K562 (cell line): ENCODE measurements around the gene TIAM1.

Experiments
- CC2D1A ChIP-seq: fragments of 450-650 bp; IDR thresholded peaks from 2 replicates; pipeline ENCODE4 v1.6.1; 2017; ENCODE audit warnings: mild to moderate bottlenecking
- CCNT2 ChIP-seq: IDR thresholded peaks from 2 replicates; pipeline ENCODE4 v1.6.1; 2011; ENCODE audit warnings: borderline replicate concordance, low read depth, mild to moderate bottlenecking, moderate library complexity, mixed read lengths, low read length; ENCODE audit not compliant: insufficient read length; ENCODE audit errors: extremely low read depth
- CEBPB ChIP-seq: fragments of 450-650 bp; IDR thresholded peaks from 2 replicates; pipeline ENCODE4 v1.6.1; 2016; ENCODE audit warnings: missing genetic modification characterization, missing compliant biosample characterization
- EZH2 ChIP-seq: IDR thresholded peaks from 2 replicates; pipeline ENCODE4 v1.6.1; 2012; ENCODE audit warnings: low read depth, mild to moderate bottlenecking, inconsistent platforms, low read length, borderline replicate concordance
- FOXP1 ChIP-seq: sonication (generic); formaldehyde crosslinking; IDR thresholded peaks from 2 replicates; pipeline ENCODE4 v1.8.0; 2022; ENCODE audit warnings: mild to moderate bottlenecking, missing genetic modification reagents
- NFXL1 ChIP-seq: fragments of 450-650 bp; formaldehyde crosslinking; IDR thresholded peaks from 2 replicates; pipeline ENCODE4 v1.4.0; 2021; ENCODE audit warnings: mild to moderate bottlenecking
- NKRF ChIP-seq: fragments of 450-650 bp; IDR thresholded peaks from 2 replicates; pipeline ENCODE4 v1.6.1; 2016; ENCODE audit warnings: borderline replicate concordance
- POLR2AphosphoS5 ChIP-seq: IDR thresholded peaks from 2 replicates; pipeline ENCODE4 v1.6.1; 2011; ENCODE audit warnings: mild to moderate bottlenecking, low read depth, low read length, moderate library complexity; ENCODE audit not compliant: control insufficient read depth, insufficient read depth
- RCOR1 ChIP-seq, 2 experiments: IDR thresholded peaks; 2 replicates each; pipeline ENCODE4 v1.6.1; 2012; ENCODE audit warnings: low read depth in 2 of 2, low read length in 2 of 2, borderline replicate concordance in 1 of 2, improper control_type of control experiment in 1 of 2
- SMARCA5 ChIP-seq: fragments of 450-650 bp; IDR thresholded peaks from 2 replicates; pipeline ENCODE4 v1.6.1; 2016
- ZNF184 ChIP-seq: sonication (generic); formaldehyde crosslinking; IDR thresholded peaks from 2 replicates; pipeline ENCODE4 v1.5.0; 2020; ENCODE audit warnings: missing genetic modification reagents
- TF ChIP-seq, protein P1 (sequence below), 3 experiments: IDR thresholded peaks in 2 of 3; conservative IDR thresholded peaks in 1 of 3; 2 replicates each; pipeline ENCODE4 v1.5.1; 2011 to 2012; ENCODE audit warnings: low read length in 3 of 3, mild to moderate bottlenecking in 3 of 3, control low read depth in 2 of 3, improper control_type of control experiment in 1 of 3, inconsistent platforms in 1 of 3, low read depth in 1 of 3, mixed read lengths in 1 of 3, moderate library complexity in 1 of 3; ENCODE audit not compliant: insufficient read depth in 2 of 3
- TF ChIP-seq, protein P2 (sequence below): sonication (generic); formaldehyde crosslinking; IDR thresholded peaks from 2 replicates; pipeline ENCODE4 v1.8.0; 2023; ENCODE audit warnings: mild to moderate bottlenecking, missing genetic modification reagents
- TF ChIP-seq, protein P3 (sequence below): fragments of 250-450 bp; sonication (Bioruptor Pico); IDR thresholded peaks from 2 replicates; pipeline ENCODE4 v1.8.0; 2021; ENCODE audit warnings: borderline replicate concordance, mild to moderate bottlenecking, moderate library complexity; ENCODE audit not compliant: poor library complexity, severe bottlenecking

- no peak for TF ChIP-seq CC2D1A
- TF ChIP-seq ZNF184 (CRISPR knock-in tag), result no peak
- TF ChIP-seq EZH2, result no peak
- TF ChIP-seq, protein P1, sequence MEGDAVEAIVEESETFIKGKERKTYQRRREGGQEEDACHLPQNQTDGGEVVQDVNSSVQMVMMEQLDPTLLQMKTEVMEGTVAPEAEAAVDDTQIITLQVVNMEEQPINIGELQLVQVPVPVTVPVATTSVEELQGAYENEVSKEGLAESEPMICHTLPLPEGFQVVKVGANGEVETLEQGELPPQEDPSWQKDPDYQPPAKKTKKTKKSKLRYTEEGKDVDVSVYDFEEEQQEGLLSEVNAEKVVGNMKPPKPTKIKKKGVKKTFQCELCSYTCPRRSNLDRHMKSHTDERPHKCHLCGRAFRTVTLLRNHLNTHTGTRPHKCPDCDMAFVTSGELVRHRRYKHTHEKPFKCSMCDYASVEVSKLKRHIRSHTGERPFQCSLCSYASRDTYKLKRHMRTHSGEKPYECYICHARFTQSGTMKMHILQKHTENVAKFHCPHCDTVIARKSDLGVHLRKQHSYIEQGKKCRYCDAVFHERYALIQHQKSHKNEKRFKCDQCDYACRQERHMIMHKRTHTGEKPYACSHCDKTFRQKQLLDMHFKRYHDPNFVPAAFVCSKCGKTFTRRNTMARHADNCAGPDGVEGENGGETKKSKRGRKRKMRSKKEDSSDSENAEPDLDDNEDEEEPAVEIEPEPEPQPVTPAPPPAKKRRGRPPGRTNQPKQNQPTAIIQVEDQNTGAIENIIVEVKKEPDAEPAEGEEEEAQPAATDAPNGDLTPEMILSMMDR (IDR thresholded peaks at IDR 0.05 in 2 of 3, conservative IDR thresholded peaks at IDR 0.05 in 1 of 3; ENCODE audit: insufficient read depth in 2 of 3, low read depth in 1 of 3, low read length in 3 of 3), result no peak
- no peak for TF ChIP-seq NFXL1 (CRISPR knock-in tag)
- no peak for TF ChIP-seq NKRF
- TF ChIP-seq POLR2AphosphoS5, result no peak
- no peak for TF ChIP-seq CEBPB (tag)
- no peak for TF ChIP-seq FOXP1 (CRISPR knock-in tag)
- no peak for TF ChIP-seq SMARCA5
- TF ChIP-seq, protein P2, sequence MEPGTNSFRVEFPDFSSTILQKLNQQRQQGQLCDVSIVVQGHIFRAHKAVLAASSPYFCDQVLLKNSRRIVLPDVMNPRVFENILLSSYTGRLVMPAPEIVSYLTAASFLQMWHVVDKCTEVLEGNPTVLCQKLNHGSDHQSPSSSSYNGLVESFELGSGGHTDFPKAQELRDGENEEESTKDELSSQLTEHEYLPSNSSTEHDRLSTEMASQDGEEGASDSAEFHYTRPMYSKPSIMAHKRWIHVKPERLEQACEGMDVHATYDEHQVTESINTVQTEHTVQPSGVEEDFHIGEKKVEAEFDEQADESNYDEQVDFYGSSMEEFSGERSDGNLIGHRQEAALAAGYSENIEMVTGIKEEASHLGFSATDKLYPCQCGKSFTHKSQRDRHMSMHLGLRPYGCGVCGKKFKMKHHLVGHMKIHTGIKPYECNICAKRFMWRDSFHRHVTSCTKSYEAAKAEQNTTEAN, result no peak
- no peak for TF ChIP-seq CCNT2
- TF ChIP-seq RCOR1 (IDR thresholded peaks at IDR 0.05; ENCODE audit: borderline replicate concordance in 1 of 2, low read depth in 2 of 2, low read length in 2 of 2), result no peak
- TF ChIP-seq, protein P3, sequence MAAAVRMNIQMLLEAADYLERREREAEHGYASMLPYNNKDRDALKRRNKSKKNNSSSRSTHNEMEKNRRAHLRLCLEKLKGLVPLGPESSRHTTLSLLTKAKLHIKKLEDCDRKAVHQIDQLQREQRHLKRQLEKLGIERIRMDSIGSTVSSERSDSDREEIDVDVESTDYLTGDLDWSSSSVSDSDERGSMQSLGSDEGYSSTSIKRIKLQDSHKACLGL, result no peak
Measured at GRCh38 chr21:31252091-31252490, 92.0 kb downstream of the TIAM1 start.
